Activated naive CD8-positive, alpha-beta T cell treated with anti-CD3 and anti-CD28 coated beads for 36 hours (primary cell): Measurements from ENCODE around the gene DRC3. TPM values are rescaled to one million over a fixed set of nuclear protein-coding genes. Genes with fewer than 3 reads are reported as not detected.

ENCODE experiments used
- DNase-seq: peaks from one replicate; pipeline ENCODE4 v3.0.0; 2021
- H3K27ac Mint-ChIP-seq: one replicate; pipeline ENCODE4 v1.8.0; 2022; ENCODE audit warnings: mild to moderate bottlenecking, moderate library complexity, mixed read lengths
- H3K27me3 Mint-ChIP-seq: one replicate; pipeline ENCODE4 v1.8.0; 2022; ENCODE audit warnings: mild to moderate bottlenecking, mixed read lengths
- H3K36me3 Mint-ChIP-seq: one replicate; pipeline ENCODE4 v1.8.0; 2021; ENCODE audit warnings: mild to moderate bottlenecking, mixed read lengths
- H3K4me1 Mint-ChIP-seq: one replicate; pipeline ENCODE4 v1.8.0; 2021; ENCODE audit warnings: mixed read lengths
- H3K4me3 Mint-ChIP-seq: one replicate; pipeline ENCODE4 v1.8.0; 2022; ENCODE audit warnings: mild to moderate bottlenecking, moderate library complexity, mixed read lengths
- H3K9me3 Mint-ChIP-seq: one replicate; pipeline ENCODE4 v1.8.0; 2022; ENCODE audit warnings: mixed read lengths
- total RNA-seq, 2 experiments: library from RNA; stranded (reverse); gene quantifications; one replicate each; pipeline ENCODE4 v1.2.3, GENCODE V29; 2021

Gene DRC3
- total RNA-seq, 2 experiments from 2014 or later: 0.18 to 0.52 TPM

DNA sequence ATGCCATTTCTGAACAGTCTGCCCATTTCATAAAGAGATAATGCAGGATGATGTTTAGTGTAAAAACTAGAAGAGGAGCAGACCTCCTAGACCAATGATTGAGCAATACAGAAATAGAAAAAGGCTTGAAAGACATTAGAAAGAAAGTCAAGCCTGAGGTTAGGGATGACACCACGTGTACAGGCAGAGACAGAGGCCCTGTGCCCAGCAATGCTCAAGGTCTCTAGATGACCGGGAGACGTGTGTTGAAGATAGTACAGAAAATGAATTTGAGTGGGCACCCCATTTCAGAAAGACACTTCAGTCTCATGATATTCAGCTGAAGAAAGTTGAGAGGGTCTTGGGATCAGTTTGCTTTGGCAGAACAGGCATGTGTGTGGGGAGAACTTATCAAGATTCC lies 71.9 kb downstream of the DRC3 start:
- Mint-ChIP-seq H3K9me3 (no peaks in the 10 kb centered on the region), H3K36me3 (peaks cover 1% of the 10 kb centered on the region), H3K27me3 (no peaks in the 10 kb centered on the region), H3K4me1 (peaks cover 30% of the 10 kb centered on the region), H3K27ac (no peak overlapping the region), H3K4me3 (no peak overlapping the region)
- no peak for DNase-seq

DNA sequence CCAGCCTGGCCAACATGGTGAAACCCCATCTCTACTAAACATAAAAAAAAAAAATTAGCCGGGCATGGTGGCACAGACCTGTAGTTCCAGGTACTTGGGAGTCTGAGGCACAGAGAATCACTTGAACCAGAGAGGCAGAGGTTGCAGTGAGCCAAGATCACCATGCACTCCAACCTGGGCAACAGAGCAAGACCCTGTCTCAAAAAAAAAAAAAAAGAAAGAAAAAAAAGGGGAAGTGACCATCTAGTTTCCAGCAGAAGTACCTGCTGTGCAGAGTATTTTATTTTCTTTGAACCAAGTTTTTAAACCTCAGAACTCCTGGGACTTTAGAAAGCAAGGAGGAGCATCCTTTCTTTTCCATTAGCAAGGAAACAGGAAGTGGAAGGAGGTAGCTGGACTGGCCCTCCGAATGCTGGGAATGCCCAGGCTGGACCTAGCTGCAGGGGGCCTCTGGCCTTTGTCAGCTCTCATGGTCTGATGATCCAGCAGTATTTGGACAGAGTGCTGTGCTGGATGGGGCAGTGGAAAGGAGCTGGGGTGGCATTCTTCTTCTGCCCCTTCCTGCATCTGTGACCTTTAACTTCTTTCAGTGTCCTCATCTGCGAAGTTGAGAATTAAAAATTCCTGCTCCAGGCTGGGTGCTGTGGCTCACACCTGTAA lies 73.2 kb downstream of the DRC3 start:
- no peak overlapping the region for H3K27ac Mint-ChIP-seq
- H3K27me3 Mint-ChIP-seq: no peaks in the 10 kb centered on the region
- no peaks in the 10 kb centered on the region for H3K9me3 Mint-ChIP-seq
- H3K4me3 Mint-ChIP-seq: no peak overlapping the region
- DNase-seq: no peak
- H3K4me1 Mint-ChIP-seq: peaks cover 22% of the 10 kb centered on the region
- peaks cover 3% of the 10 kb centered on the region for H3K36me3 Mint-ChIP-seq

DNA sequence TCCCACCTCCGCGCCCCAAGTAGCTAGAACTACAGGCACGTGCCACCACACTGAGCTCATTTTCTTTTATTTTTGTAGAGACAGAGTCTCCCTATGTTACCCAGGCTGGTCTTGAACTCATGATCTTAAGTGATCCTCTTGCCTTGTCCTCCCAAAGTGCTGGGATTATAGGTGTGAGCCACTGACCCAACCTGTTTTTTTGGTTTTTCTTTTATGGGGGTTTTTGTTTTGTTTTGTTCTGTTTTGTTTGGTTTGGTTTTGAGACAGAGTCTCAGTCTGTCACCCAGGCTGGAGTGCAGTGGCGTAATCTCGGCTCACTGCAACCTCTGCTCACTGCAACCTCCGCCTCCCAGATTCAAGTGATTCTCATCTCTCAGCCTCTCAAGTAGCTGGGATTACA lies 82.9 kb downstream of the DRC3 start:
- DNase-seq: no peak
- H3K4me1 Mint-ChIP-seq: no peaks in the 10 kb centered on the region
- H3K27ac Mint-ChIP-seq: no peak overlapping the region
- H3K36me3 Mint-ChIP-seq: peaks cover 5% of the 10 kb centered on the region
- H3K27me3 Mint-ChIP-seq: no peaks in the 10 kb centered on the region
- H3K9me3 Mint-ChIP-seq: no peaks in the 10 kb centered on the region
- H3K4me3 Mint-ChIP-seq: no peak overlapping the region

DNA sequence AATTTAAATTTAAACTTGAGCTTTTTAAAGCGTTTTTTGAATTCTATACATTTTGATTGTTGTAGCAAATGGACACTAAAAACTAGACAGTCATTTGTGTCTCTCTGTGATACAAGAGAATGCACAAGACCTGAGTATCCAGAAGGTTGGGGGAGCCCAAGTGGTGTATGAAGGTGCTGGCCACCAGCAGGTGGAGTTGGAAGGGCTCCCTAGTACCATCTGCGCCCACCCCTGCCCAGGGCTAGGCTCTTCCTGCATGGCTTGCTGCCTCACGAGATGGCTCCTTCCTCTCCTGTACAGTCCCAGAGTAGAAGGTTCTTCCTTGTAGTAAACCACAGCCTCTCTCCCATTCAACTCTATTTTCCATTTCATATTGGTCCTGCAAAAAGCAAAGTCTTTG lies 83.6 kb downstream of the DRC3 start:
- Mint-ChIP-seq H3K4me1 (no peaks in the 10 kb centered on the region), H3K27me3 (no peaks in the 10 kb centered on the region), H3K9me3 (no peaks in the 10 kb centered on the region), H3K36me3 (peaks cover 5% of the 10 kb centered on the region), H3K27ac (no peak overlapping the region), H3K4me3 (no peak overlapping the region)
- no peak for DNase-seq

DNA sequence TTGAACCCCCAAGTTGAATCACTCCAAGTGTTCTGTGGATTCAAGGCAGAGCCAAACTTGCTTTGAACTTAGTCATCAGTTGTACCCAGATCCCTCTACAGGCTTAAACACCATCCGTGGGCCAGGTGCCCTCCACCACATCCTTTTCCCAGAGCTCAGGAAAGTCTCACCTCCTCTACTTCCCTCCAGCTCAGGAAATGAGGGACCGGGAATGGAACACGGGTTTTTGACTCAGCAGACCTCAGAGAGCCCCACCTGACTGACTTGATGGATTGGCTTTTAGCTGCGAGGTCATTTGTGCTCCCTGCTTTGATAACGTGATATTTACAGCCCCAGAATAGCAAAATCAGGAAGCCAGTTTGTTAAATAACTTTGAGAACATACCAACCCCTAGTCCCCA lies 86.6 kb downstream of the DRC3 start:
- Mint-ChIP-seq H3K27me3 (no peaks in the 10 kb centered on the region), H3K4me1 (no peaks in the 10 kb centered on the region), H3K36me3 (peaks cover 5% of the 10 kb centered on the region), H3K4me3 (no peak overlapping the region), H3K27ac (no peak overlapping the region), H3K9me3 (no peaks in the 10 kb centered on the region)
- no peak for DNase-seq

DNA sequence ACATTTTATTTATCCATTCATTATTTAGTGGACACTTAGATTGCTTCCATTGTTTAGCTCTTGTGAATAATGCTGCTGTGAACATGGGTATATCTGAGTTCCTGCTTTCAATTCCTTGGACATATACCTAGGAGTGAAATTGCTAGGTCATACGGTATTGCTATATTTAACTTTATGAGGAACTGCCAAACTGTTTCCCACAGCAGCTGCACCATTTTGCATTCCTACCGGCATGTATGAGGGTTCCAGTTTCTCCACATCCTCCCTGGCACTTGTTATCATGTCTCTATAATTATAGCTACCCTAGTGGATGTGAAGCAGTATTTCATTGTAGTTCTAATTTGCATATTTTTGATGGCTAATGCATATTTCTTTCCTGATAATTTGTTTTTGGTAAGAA lies 91.4 kb downstream of the DRC3 start:
- no peak overlapping the region for H3K27ac Mint-ChIP-seq
- H3K4me3 Mint-ChIP-seq: no peak overlapping the region

DNA sequence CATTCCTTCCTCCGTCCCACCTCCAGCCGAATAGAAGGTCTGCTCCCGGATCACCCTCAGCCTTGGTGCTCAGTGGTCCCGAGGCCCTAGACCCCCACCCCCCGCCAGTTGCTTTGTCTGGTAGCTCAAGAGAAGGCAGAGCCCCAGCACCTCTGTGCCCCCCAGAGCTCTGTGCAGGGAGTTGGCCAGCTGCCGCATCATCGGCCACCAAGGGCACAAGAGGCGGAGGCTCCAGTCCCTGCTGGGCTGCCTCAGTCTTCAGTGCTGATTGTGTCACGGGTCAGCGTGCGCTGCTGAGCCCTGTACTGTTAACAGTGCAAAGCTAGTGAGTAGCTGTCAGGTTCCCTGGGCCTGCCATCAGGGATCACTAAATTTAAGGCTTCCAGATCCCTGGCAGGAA lies 92.9 kb downstream of the DRC3 start:
- no peaks in the 10 kb centered on the region for H3K27me3 Mint-ChIP-seq

More for the DNA sequence above, 91.4 kb downstream of the DRC3 start:
- H3K36me3 Mint-ChIP-seq: no peaks in the 10 kb centered on the region
- H3K4me1 Mint-ChIP-seq: no peaks in the 10 kb centered on the region
- no peaks in the 10 kb centered on the region for H3K9me3 Mint-ChIP-seq
- DNase-seq: no peak
- no peaks in the 10 kb centered on the region for H3K27me3 Mint-ChIP-seq

More for the DNA sequence above, 92.9 kb downstream of the DRC3 start:
- H3K4me3 Mint-ChIP-seq: no peak overlapping the region
- H3K27ac Mint-ChIP-seq: no peak overlapping the region
- no peaks in the 10 kb centered on the region for H3K9me3 Mint-ChIP-seq
- no peak for DNase-seq
- no peaks in the 10 kb centered on the region for H3K36me3 Mint-ChIP-seq
- H3K4me1 Mint-ChIP-seq: no peaks in the 10 kb centered on the region

Other genes with a start within 250 kb of the DRC3 start
- 100 to 1,000 TPM; 123 to 131 TPM for gene SREBF1, start 135.9 kb upstream of the DRC3 start, total RNA-seq
- 1 to 10 TPM; 8.5 to 9.0 TPM for gene TOM1L2, start 462 bp upstream of the DRC3 start, total RNA-seq
- 10 to 100 TPM; 31.0 to 33.3 TPM for gene ATPAF2, start 66.3 kb downstream of the DRC3 start, total RNA-seq
- 1 to 10 TPM; 7.2 to 7.7 TPM for gene GID4, start 66.5 kb downstream of the DRC3 start, total RNA-seq
- 10 to 100 TPM; 52.2 to 52.4 TPM for gene DRG2, start 115.1 kb downstream of the DRC3 start, total RNA-seq
- under 1 TPM; 0.60 to 0.68 TPM for gene MYO15A, start 135.9 kb downstream of the DRC3 start, total RNA-seq
- 100 to 1,000 TPM; 163 TPM for gene ALKBH5, start 211.0 kb downstream of the DRC3 start, total RNA-seq